ENCODE results near the gene ARG1.

Gene ARG1

GRCh38 chr6:131586543-131586942 is 13.5 kb downstream of the ARG1 start:
- DNase-seq (ENCODE audit: low read depth in 3 of 3): no peak

- no peak for DNase-seq (ENCODE audit: low read depth in 3 of 3)
These were observed 14.9 kb downstream of the ARG1 start for GRCh38 chr6:131587909-131588308.

- no peak for DNase-seq (ENCODE audit: low read depth in 3 of 3)
These were observed 15.6 kb downstream of the ARG1 start for GRCh38 chr6:131588643-131589042.

GRCh38 chr6:131592935-131593334 is 19.9 kb downstream of the ARG1 start:
- DNase-seq (ENCODE audit: low read depth in 3 of 3): no peak

- no peak for DNase-seq (ENCODE audit: low read depth in 3 of 3)
These were observed 21.0 kb downstream of the ARG1 start for GRCh38 chr6:131594074-131594473.

GRCh38 chr6:131597446-131597845 is 24.4 kb downstream of the ARG1 start:
- DNase-seq (ENCODE audit: low read depth in 3 of 3): no peak

GRCh38 chr6:131600716-131601115 is 27.7 kb downstream of the ARG1 start:
- no peak for DNase-seq (ENCODE audit: low read depth in 3 of 3)

GRCh38 chr6:131602781-131603312 is 29.8 kb downstream of the ARG1 start:
- DNase-seq (ENCODE audit: low read depth in 3 of 3): no peak

GRCh38 chr6:131613296-131613925 is 40.4 kb downstream of the ARG1 start:
- DNase-seq (ENCODE audit: low read depth in 3 of 3): no peak

- DNase-seq (ENCODE audit: low read depth in 3 of 3): no peak
These were observed 42.2 kb downstream of the ARG1 start for GRCh38 chr6:131615275-131615674.

- DNase-seq (ENCODE audit: low read depth in 3 of 3): peak; percentile 92 to 93 (median 93)
These were observed 55.0 kb downstream of the ARG1 start, which contains the start of gene MED23 for GRCh38 chr6:131627724-131628682. Gene MED23, minus strand, starts transcription at chr6:131628242. Its CDS starts 193 bp downstream, at chr6:131628049.

GRCh38 chr6:131628726-131629125 is 55.7 kb downstream of the ARG1 start:
- no peak for DNase-seq (ENCODE audit: low read depth in 3 of 3)

- DNase-seq (ENCODE audit: low read depth in 3 of 3): no peak
These were observed 56.6 kb downstream of the ARG1 start for GRCh38 chr6:131629651-131630050.

- DNase-seq (ENCODE audit: low read depth in 3 of 3): no peak
These were observed 58.7 kb downstream of the ARG1 start for GRCh38 chr6:131631625-131632289.

Measured in stimulated activated CD4-positive, alpha-beta T cell treated with anti-CD3 and anti-CD28 coated beads, TNF-alpha, amount 100 ng/mL, for 4 hours (primary cell).